CD4-positive, alpha-beta T cell (primary cell): ENCODE measurements around the gene TLR8. TPM values are rescaled to one million over a fixed set of nuclear protein-coding genes. Genes with fewer than 3 reads are reported as not detected.
A peak's percentile ranks its signal among the peaks of the same experiment; 100 is the strongest.

Experiments used
- ATAC-seq: fragments of 200-7000 bp; cut with Tn5 transposase; one replicate; pipeline ENCODE4 v1.10.0; 2022; ENCODE audit warnings: mild to moderate bottlenecking; ENCODE audit not compliant: poor library complexity
- CTCF ChIA-PET: fragments of 350-600 bp; sonication (Branson Sonifier 250); formaldehyde crosslinking; loops from one replicate; lab custom pipeline; 2021; ENCODE audit warnings: antibody characterized with exemption, inconsistent platforms; lab: Charles Lee
- POLR2A ChIA-PET: fragments of 350-600 bp; sonication (Branson Sonifier 250); formaldehyde crosslinking; loops from one replicate; lab custom pipeline; 2021; ENCODE audit warnings: antibody characterized with exemption, inconsistent platforms; lab: Charles Lee
- DNase-seq, 14 experiments: peaks; one replicate each; pipeline ENCODE4 v3.0.0-alpha.2; 2013 to 2020; ENCODE audit warnings: mixed read lengths in 2 of 14
- H3K27ac ChIP-seq, 2 donors: one replicate each; pipeline versions ENCODE4 v1.5.1 to v1.7.0; 2013; ENCODE audit warnings: low read length in 2 of 2, low read depth in 1 of 2, mild to moderate bottlenecking in 1 of 2
- H3K27me3 ChIP-seq, 2 experiments: 1 replicate in 1 of 2; 2 replicates in 1 of 2; pipeline versions ENCODE4 v1.6.1 to v1.7.0; 2013; ENCODE audit warnings: low read length in 2 of 2, control low read depth in 1 of 2, mild to moderate bottlenecking in 1 of 2, moderate library complexity in 1 of 2; ENCODE audit not compliant: insufficient read depth in 2 of 2, control insufficient read depth in 1 of 2
- H3K36me3 ChIP-seq: one replicate; pipeline ENCODE4 v1.6.1; 2013; ENCODE audit warnings: low read length, control low read depth; ENCODE audit not compliant: insufficient read depth
- H3K4me1 ChIP-seq: one replicate; pipeline ENCODE4 v1.6.1; 2013; ENCODE audit warnings: low read length, control low read depth; ENCODE audit not compliant: insufficient read depth
- H3K4me3 ChIP-seq: one replicate; pipeline ENCODE4 v1.5.1; 2013; ENCODE audit warnings: mild to moderate bottlenecking, low read length, moderate library complexity
- H3K9me3 ChIP-seq, 2 experiments: 1 replicate in 1 of 2; 2 replicates in 1 of 2; pipeline versions ENCODE4 v1.6.1 to v1.7.0; 2013; ENCODE audit warnings: low read length in 2 of 2, mild to moderate bottlenecking in 2 of 2, control low read depth in 1 of 2, moderate library complexity in 1 of 2; ENCODE audit not compliant: control insufficient read depth in 1 of 2, insufficient read depth in 1 of 2
- H3K27ac Mint-ChIP-seq: one replicate; pipeline ENCODE4 v1.8.0; 2020; ENCODE audit warnings: mixed read lengths
- H3K27me3 Mint-ChIP-seq: one replicate; pipeline ENCODE4 v1.8.0; 2021; ENCODE audit warnings: mixed read lengths
- H3K36me3 Mint-ChIP-seq: one replicate; pipeline ENCODE4 v1.8.0; 2021; ENCODE audit warnings: low read depth, mixed read lengths
- H3K4me1 Mint-ChIP-seq: one replicate; pipeline ENCODE4 v1.8.0; 2021; ENCODE audit warnings: low read depth, mixed read lengths
- H3K4me3 Mint-ChIP-seq: one replicate; pipeline ENCODE4 v1.8.0; 2020; ENCODE audit warnings: mild to moderate bottlenecking, mixed read lengths
- H3K9me3 Mint-ChIP-seq: one replicate; pipeline ENCODE4 v1.8.0; 2020; ENCODE audit warnings: mixed read lengths
- CTCF ChIP-seq: fragments of 200-600 bp; IDR thresholded peaks from one replicate; pipeline ENCODE4 v1.8.0; 2022; ENCODE audit warnings: antibody characterized with exemption, mild to moderate bottlenecking
- intact Hi-C, 2 experiments: fragments of 100-400 bp; cut with DNase I in 1 of 2; cut with micrococcal nuclease in 1 of 2; formaldehyde crosslinking; loops; one replicate each; pipeline versions ENCODE4 v1.15.1 to v1.9.0; 2023 to 2025; cut with DNase I, micrococcal nuclease
- total RNA-seq, 174 experiments: library from RNA in 2 of 174; stranded (reverse) in 2 of 174; gene quantifications; one replicate each; pipeline ENCODE4 v1.2.3 and lab custom pipeline; 2021 to 2026

The TLR8 gene
- total RNA-seq, 2 experiments from 2014 or later: 0.08 TPM

DNA sequence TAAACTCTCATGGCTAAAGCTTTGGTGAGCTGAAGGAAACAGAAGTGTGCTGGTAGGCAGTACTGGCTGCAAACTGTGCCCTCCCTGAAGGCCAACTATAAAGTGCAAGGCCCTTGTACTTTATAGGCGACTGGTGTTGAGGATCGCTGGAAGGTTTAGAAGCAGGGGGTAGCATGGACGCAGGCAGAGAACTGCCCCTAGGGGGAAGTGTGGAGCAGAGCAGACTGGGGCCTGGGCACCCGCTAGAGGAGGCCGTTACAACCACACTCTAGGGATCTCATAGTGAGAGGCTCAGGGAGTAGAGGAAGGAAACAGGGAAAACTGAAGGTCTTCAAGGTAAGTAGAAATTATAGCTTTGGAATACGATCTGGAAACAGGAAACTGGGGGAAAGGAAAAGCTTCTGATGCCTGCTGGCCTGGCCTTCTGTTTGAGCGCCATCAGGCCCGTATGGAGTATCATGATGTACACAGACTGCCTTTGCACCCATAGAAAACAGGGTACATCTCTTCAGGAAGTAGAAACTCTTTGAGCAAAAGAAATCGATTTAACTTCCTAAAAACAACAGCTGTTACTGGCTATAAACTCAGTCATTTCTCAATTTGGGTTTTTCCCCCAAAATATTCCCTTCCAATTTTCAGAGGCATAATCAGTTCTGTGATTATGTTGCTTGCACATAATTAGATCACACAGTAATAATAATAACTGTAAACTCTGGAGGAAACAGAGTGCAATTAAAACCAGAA lies 44.6 kb downstream of the TLR8 start:
- Mint-ChIP-seq H3K4me1 (peaks cover 93% of the 10 kb centered on the region), H3K4me3 (peak overlapping the region; percentile 83), H3K9me3 (no peaks in the 10 kb centered on the region), H3K36me3 (no peaks in the 10 kb centered on the region), H3K27me3 (no peaks in the 10 kb centered on the region), H3K27ac (peak overlapping the region; percentile 95)
- intact Hi-C loops: loop anchor here (1.0 to 10.0 kb wide), 6 partner anchors 16 to 201 kb away; partner anchors contain the start of gene TMSB4X (in 1 of the 2)
- Histone ChIP-seq H3K27me3 (no peaks in the 10 kb centered on the region), H3K9me3 (no peaks in the 10 kb centered on the region), H3K4me3 (peak overlapping the region; percentile 59), H3K36me3 (no peaks in the 10 kb centered on the region), H3K27ac (peak overlapping the region; percentile 76 to 91), H3K4me1 (peaks cover 89% of the 10 kb centered on the region)
- peak; percentile 55 to 88 (median 66) for DNase-seq
- ChIA-PET CTCF (interaction anchor here (0.7 to 5.7 kb wide), 12 partner anchors 8 to 1078 kb away, joined by 3 to 181 read pairs (median 4); partner anchors contain the start of genes GEMIN8 and TMSB4X), POLR2A (interaction anchor here (0.6 to 17.7 kb wide), 16 partner anchors 22 to 537 kb away, joined by 3 to 1050 read pairs (median 6); partner anchors contain the start of gene TMSB4X)
- ATAC-seq: peak; percentile 66
- TF ChIP-seq CTCF: peak; percentile 66

DNA sequence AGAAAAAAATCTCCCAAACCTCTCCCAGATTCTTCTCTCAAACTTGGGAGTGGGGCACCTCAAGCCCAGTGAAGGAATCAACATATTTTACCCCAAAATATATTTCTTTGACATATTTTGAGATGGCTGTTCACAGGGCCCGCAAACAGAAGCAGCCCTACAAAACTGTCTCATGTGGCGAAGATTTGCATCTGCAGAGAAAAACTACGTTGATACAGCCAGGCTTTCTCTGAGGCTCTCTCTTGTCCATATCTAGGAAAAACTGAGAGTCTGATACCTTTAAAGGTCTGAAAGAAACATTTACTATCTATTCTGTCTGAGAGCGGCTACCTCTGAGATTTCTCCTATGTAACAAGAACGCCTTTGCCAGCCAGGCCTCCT lies 45.2 kb downstream of the TLR8 start:
- Mint-ChIP-seq H3K27ac (peak overlapping the region; percentile 95), H3K9me3 (no peaks in the 10 kb centered on the region), H3K4me3 (peak overlapping the region; percentile 83), H3K36me3 (no peaks in the 10 kb centered on the region), H3K4me1 (peaks cover 93% of the 10 kb centered on the region), H3K27me3 (no peaks in the 10 kb centered on the region)
- H3K4me3 ChIP-seq: peak overlapping the region; percentile 59
- peaks cover 94% of the 10 kb centered on the region for H3K4me1 ChIP-seq
- POLR2A ChIA-PET: interaction anchor here (0.6 to 17.7 kb wide), 13 partner anchors 21 to 144 kb away, joined by 3 to 1050 read pairs (median 7); partner anchors contain the start of gene TMSB4X
- peak overlapping the region; percentile 76 to 91 for H3K27ac ChIP-seq
- H3K36me3 ChIP-seq: no peaks in the 10 kb centered on the region
- CTCF ChIA-PET: interaction anchor here (0.7 to 5.7 kb wide), 9 partner anchors 23 to 1078 kb away, joined by 3 to 181 read pairs (median 5); partner anchors contain the start of genes GEMIN8 and TMSB4X
- H3K27me3 ChIP-seq: no peaks in the 10 kb centered on the region
- intact Hi-C loops: loop anchor here (1.0 to 10.0 kb wide), 5 partner anchors 16 to 201 kb away; partner anchors contain the start of gene TMSB4X (in 1 of the 2)
- no peaks in the 10 kb centered on the region for H3K9me3 ChIP-seq
- no peak for TF ChIP-seq CTCF
- ATAC-seq: peak; percentile 21
- peak in 2 of 14 experiments; percentile 60 to 65 for DNase-seq

DNA sequence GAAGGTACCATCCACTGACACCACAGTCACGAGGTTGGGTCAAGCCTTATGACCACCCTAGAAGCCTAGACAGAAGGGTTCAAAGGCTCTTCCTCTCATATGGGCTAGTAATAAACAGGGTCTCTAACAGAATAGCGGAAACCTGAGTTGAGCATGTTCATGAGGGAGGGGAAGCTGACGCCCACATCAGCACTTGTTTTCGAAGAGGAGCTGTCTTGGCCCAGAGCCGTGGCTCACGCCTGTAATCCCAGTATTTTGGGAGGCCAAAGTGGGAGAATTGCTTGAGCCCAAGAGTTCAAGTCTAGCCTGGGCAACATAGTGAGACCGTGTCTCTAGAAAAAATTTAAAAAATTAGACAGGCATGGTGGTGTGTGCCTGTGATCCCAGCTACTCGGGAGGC lies 47.0 kb downstream of the TLR8 start:
- peak overlapping the region; percentile 84 for H3K4me3 Mint-ChIP-seq
- intact Hi-C loops: loop anchor here in 1 of 2 experiments (5.0 to 10.0 kb wide), 2 partner anchors 51 to 199 kb away; no protein-coding TSS in a partner anchor
- Histone ChIP-seq H3K27ac (peak overlapping the region; percentile 87 to 89), H3K27me3 (no peaks in the 10 kb centered on the region), H3K4me3 (peak overlapping the region; percentile 31), H3K4me1 (peaks cover 87% of the 10 kb centered on the region), H3K36me3 (no peaks in the 10 kb centered on the region), H3K9me3 (no peaks in the 10 kb centered on the region)
- H3K9me3 Mint-ChIP-seq: no peaks in the 10 kb centered on the region
- no peaks in the 10 kb centered on the region for H3K27me3 Mint-ChIP-seq
- DNase-seq: peak in 2 of 14 experiments; percentile 37 to 44
- no peak for TF ChIP-seq CTCF
- ATAC-seq: no peak
- H3K4me1 Mint-ChIP-seq: peaks cover 91% of the 10 kb centered on the region
- ChIA-PET CTCF (interaction anchor here (0.9 to 1.2 kb wide), 3 partner anchors 15 to 139 kb away, joined by 3 to 4 read pairs (median 3); no protein-coding TSS in a partner anchor), POLR2A (interaction anchor here (0.6 to 17.7 kb wide), 8 partner anchors 9 to 736 kb away, joined by 3 to 1050 read pairs (median 3); partner anchors contain the start of genes RAB9A and TMSB4X)
- no peaks in the 10 kb centered on the region for H3K36me3 Mint-ChIP-seq
- peak overlapping the region; percentile 95 for H3K27ac Mint-ChIP-seq
